Sigmoid colon (tissue), 7 donors: Measurements from ENCODE around the gene DHCR7. TPM values are rescaled to one million over a fixed set of nuclear protein-coding genes. Genes with fewer than 3 reads are reported as not detected.

Source experiments
- DNase-seq: peaks from one replicate; pipeline ENCODE4 v3.0.0-alpha.2; 2019
- H3K27ac ChIP-seq, 4 donors: fragments of 200-600 bp; sonication (generic); one replicate each; pipeline ENCODE4 v1.5.1; 2016 to 2019; ENCODE audit warnings: mild to moderate bottlenecking in 1 of 4
- H3K27me3 ChIP-seq, 3 donors: fragments of 200-600 bp; sonication (generic); one replicate each; pipeline ENCODE4 v1.5.1; 2019; ENCODE audit warnings: mild to moderate bottlenecking in 1 of 3
- H3K36me3 ChIP-seq, 4 donors: fragments of 200-600 bp; sonication (generic); one replicate each; pipeline ENCODE4 v1.5.1; 2016 to 2019
- H3K4me1 ChIP-seq, 4 donors: fragments of 200-600 bp; sonication (generic); one replicate each; pipeline ENCODE4 v1.5.1; 2017 to 2019
- H3K4me3 ChIP-seq, 4 donors: fragments of 200-600 bp; sonication (generic); one replicate each; pipeline ENCODE4 v1.5.1; 2017 to 2019; ENCODE audit warnings: mild to moderate bottlenecking in 2 of 4, moderate library complexity in 1 of 4
- H3K9me3 ChIP-seq, 4 donors: fragments of 200-600 bp in 3 of 4; sonication (generic) in 3 of 4; one replicate each; pipeline versions ENCODE4 v1.5.1 to v1.6.1; 2013 to 2019
- EP300 ChIP-seq, 4 donors: sonication (generic); formaldehyde crosslinking; IDR thresholded peaks; one replicate each; pipeline ENCODE4 v1.6.1; 2017; ENCODE audit warnings: antibody characterized with exemption in 4 of 4
- POLR2A ChIP-seq, 2 donors: fragments of 450-650 bp; IDR thresholded peaks; one replicate each; pipeline ENCODE4 v1.6.1; 2016; ENCODE audit warnings: antibody characterized with exemption in 2 of 2, mild to moderate bottlenecking in 2 of 2, moderate library complexity in 2 of 2
- POLR2AphosphoS5 ChIP-seq, 4 donors: sonication (generic); formaldehyde crosslinking; IDR thresholded peaks; one replicate each; pipeline ENCODE4 v1.6.1; 2017; ENCODE audit warnings: antibody characterized with exemption in 4 of 4
- WGBS, 2 donors: extraction: QIAGEN DNeasy Blood & Tissue Kit; methylation state at CpG; one replicate each; pipeline ENCODE4 v1.1.7; 2013; 5-methylcytosine and 5-hydroxymethylcytosine counted together
- intact Hi-C: fragments of 100-400 bp; cut with DNase I; formaldehyde crosslinking; loops from one replicate; pipeline ENCODE4 v1.15.1; 2023
- polyA plus RNA-seq, 3 donors: library from polyadenylated mRNA; stranded (reverse); fragments of 200-250 nt; gene quantifications; one replicate each; pipeline ENCODE4 v1.2.3, GENCODE V29; 2013
- total RNA-seq, 4 donors: library from RNA; depleted of rRNA; stranded (reverse); fragments of >200 nt; gene quantifications; one replicate each; pipeline ENCODE4 v1.1.0, GENCODE V29; 2016
- TF ChIP-seq, protein P1 (sequence below), 4 experiments: fragments of 450-650 bp in 3 of 4; fragments of 200-600 bp in 1 of 4; IDR thresholded peaks; one replicate each; pipeline ENCODE4 v1.5.1; 2016 to 2019; ENCODE audit warnings: antibody characterized with exemption in 4 of 4, mild to moderate bottlenecking in 3 of 4, moderate library complexity in 2 of 4
- donor health status: healthy with polysubstance abuse.
- donor health status: Bipolar disorder and iron deficiency.
- donor health status: healthy.

The DHCR7 gene
- total and polyA plus RNA-seq, 7 donors, result 2.4 to 54.2 (median 6.0) TPM

- TF ChIP-seq, protein P1, sequence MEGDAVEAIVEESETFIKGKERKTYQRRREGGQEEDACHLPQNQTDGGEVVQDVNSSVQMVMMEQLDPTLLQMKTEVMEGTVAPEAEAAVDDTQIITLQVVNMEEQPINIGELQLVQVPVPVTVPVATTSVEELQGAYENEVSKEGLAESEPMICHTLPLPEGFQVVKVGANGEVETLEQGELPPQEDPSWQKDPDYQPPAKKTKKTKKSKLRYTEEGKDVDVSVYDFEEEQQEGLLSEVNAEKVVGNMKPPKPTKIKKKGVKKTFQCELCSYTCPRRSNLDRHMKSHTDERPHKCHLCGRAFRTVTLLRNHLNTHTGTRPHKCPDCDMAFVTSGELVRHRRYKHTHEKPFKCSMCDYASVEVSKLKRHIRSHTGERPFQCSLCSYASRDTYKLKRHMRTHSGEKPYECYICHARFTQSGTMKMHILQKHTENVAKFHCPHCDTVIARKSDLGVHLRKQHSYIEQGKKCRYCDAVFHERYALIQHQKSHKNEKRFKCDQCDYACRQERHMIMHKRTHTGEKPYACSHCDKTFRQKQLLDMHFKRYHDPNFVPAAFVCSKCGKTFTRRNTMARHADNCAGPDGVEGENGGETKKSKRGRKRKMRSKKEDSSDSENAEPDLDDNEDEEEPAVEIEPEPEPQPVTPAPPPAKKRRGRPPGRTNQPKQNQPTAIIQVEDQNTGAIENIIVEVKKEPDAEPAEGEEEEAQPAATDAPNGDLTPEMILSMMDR (IDR thresholded peaks at IDR 0.05), result no peak
- no peak for TF ChIP-seq POLR2AphosphoS5 (IDR thresholded peaks at IDR 0.05)
- no peak for TF ChIP-seq EP300 (IDR thresholded peaks at IDR 0.05)
- no peak for TF ChIP-seq POLR2A (IDR thresholded peaks at IDR 0.05)
- no peaks in the 10 kb centered on the region for H3K9me3 ChIP-seq
- H3K4me3 ChIP-seq, result no peak overlapping the region
- H3K4me1 ChIP-seq, result no peaks in the 10 kb centered on the region
- H3K27me3 ChIP-seq, result no peaks in the 10 kb centered on the region
- no peaks in the 10 kb centered on the region for H3K36me3 ChIP-seq
- DNase-seq, result no peak
- intact Hi-C loops, result no loop called here
- no peak overlapping the region for H3K27ac ChIP-seq
- WGBS, 2 donors, result 81% methylated on average over 15 of the region's 15 CpGs
These were observed 45.3 kb downstream of the DHCR7 start for GRCh38 chr11:71402878-71403277.

- no peaks in the 10 kb centered on the region for H3K9me3 ChIP-seq
- H3K4me1 ChIP-seq, result no peaks in the 10 kb centered on the region
- 89 to 94% methylated on average over 9 of the region's 9 CpGs for WGBS, 2 donors
- H3K27me3 ChIP-seq, result peaks cover under 1 to 21% (median 3%) of the 10 kb centered on the region in 3 donors
- no peak for DNase-seq
- intact Hi-C loops, result no loop called here
- H3K4me3 ChIP-seq, result no peak overlapping the region
- H3K36me3 ChIP-seq, result no peaks in the 10 kb centered on the region
- no peak for TF ChIP-seq POLR2AphosphoS5 (IDR thresholded peaks at IDR 0.05)
- TF ChIP-seq POLR2A (IDR thresholded peaks at IDR 0.05), result no peak
- TF ChIP-seq, protein P1 (IDR thresholded peaks at IDR 0.05), result no peak
- TF ChIP-seq EP300 (IDR thresholded peaks at IDR 0.05), result no peak
- no peak overlapping the region for H3K27ac ChIP-seq
These were observed 48.0 kb downstream of the DHCR7 start for GRCh38 chr11:71400216-71400615.

DNA sequence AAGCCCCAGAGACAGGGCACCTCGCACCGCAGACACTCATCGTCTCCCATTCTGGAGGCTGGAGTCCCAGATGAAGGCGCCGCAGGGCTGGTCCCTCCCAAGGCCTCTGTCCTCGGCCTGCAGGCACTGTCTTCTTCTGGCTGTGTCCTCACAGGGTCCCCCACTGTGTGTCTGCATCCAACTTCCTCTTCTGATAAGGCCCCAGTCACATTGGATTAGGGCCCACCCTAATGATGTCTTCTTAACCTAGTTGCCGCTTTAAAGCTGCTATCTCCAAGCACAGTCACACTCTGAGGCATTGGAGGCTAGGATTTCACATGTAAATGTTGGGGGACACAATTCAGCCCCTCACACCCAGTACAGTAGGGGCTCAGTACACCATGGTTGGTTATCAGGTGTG, 48.9 kb downstream of the DHCR7 start:
- DNase-seq, result no peak
- H3K27me3 ChIP-seq, result peaks cover 3 to 24% (median 3%) of the 10 kb centered on the region in 3 donors
- no peak for TF ChIP-seq EP300 (IDR thresholded peaks at IDR 0.05)
- TF ChIP-seq POLR2AphosphoS5 (IDR thresholded peaks at IDR 0.05), result no peak
- TF ChIP-seq, protein P1 (IDR thresholded peaks at IDR 0.05), result no peak
- TF ChIP-seq POLR2A (IDR thresholded peaks at IDR 0.05), result no peak
- no peaks in the 10 kb centered on the region for H3K36me3 ChIP-seq
- H3K27ac ChIP-seq, result no peak overlapping the region
- no peak overlapping the region for H3K4me3 ChIP-seq
- H3K9me3 ChIP-seq, result no peaks in the 10 kb centered on the region
- intact Hi-C loops, result no loop called here
- no peaks in the 10 kb centered on the region for H3K4me1 ChIP-seq
- WGBS, 2 donors, result 94% methylated on average over 7 of the region's 7 CpGs

DNA sequence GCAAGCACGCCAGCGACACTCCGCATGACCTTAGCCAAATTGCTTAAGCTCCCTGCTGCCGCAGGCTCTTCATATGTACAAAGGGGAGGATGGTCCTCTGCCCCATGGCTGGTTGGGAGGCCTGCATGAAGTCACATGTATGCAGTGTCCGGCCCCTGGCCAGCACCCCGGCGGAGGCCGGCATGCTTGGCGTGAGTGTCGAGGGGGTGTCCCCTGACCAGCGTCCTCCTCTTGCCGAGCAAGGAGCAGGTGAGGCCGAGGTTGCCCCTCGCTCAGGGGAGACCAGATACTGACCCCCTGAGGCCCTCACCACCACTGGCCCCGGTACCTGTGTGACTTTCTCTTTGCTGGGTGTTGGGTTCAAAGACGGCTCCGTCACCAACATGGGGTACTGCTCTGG, 50.2 kb downstream of the DHCR7 start:
- 94 to 95% methylated on average over 17 of the region's 17 CpGs for WGBS, 2 donors
- no peaks in the 10 kb centered on the region for H3K4me1 ChIP-seq
- no peak for DNase-seq
- no peaks in the 10 kb centered on the region for H3K9me3 ChIP-seq
- no peak for TF ChIP-seq POLR2A (IDR thresholded peaks at IDR 0.05)
- no peak for TF ChIP-seq EP300 (IDR thresholded peaks at IDR 0.05)
- no peak for TF ChIP-seq POLR2AphosphoS5 (IDR thresholded peaks at IDR 0.05)
- TF ChIP-seq, protein P1 (IDR thresholded peaks at IDR 0.05), result no peak
- intact Hi-C loops, result no loop called here
- no peak overlapping the region for H3K4me3 ChIP-seq
- H3K27me3 ChIP-seq, result peaks cover 3 to 33% (median 7%) of the 10 kb centered on the region in 3 donors
- H3K36me3 ChIP-seq, result no peaks in the 10 kb centered on the region
- H3K27ac ChIP-seq, result no peak overlapping the region

DNA sequence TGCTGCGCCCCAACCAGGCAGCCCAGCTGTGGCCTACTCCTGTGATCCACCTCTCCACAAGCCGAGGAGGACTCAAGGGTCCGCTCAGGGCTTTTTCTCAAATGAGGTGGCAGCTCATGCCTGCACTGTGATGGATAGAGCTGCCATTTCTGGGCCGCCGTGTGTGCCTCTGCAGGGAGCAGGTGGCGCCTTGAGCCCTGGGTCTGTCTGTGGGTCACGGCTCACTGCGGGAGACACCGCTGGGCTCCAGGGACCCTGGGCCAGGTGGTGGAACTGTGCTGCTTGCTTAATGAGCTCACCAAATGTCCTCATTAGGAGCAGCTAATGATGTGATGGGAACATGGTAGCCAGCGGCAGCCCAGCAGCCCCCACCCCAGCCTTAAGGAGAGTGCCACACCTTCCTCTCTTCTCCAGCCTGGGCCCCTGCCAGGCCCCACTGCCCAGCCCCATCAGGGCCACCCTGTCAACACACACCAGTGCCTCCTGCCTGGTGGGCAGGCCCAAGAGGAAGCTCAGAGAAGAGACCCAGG, 50.8 kb downstream of the DHCR7 start:
- intact Hi-C loops, result no loop called here
- no peak overlapping the region for H3K27ac ChIP-seq

More for the DNA sequence above, 50.8 kb downstream of the DHCR7 start:
- no peak for DNase-seq
- WGBS, 2 donors, result 90% methylated on average over 10 of the region's 10 CpGs
- peaks cover 3 to 39% (median 7%) of the 10 kb centered on the region in 3 donors for H3K27me3 ChIP-seq
- TF ChIP-seq POLR2AphosphoS5 (IDR thresholded peaks at IDR 0.05) (no peak), EP300 (IDR thresholded peaks at IDR 0.05) (no peak), POLR2A (IDR thresholded peaks at IDR 0.05) (no peak)
- TF ChIP-seq, protein P1 (IDR thresholded peaks at IDR 0.05), result no peak
- H3K36me3 ChIP-seq, result no peaks in the 10 kb centered on the region
- H3K9me3 ChIP-seq, result no peaks in the 10 kb centered on the region
- H3K4me1 ChIP-seq, result no peaks in the 10 kb centered on the region
- H3K4me3 ChIP-seq, result no peak overlapping the region
